Stimulated activated CD8-positive, alpha-beta memory T cell treated with anti-CD3 and anti-CD28 coated beads, Interleukin-4, amount 100 ng/mL, for 1 hour (primary cell): Measurements from ENCODE around the gene RXFP1.

ENCODE experiments used
- DNase-seq, 2 donors: peaks; one replicate each; pipeline ENCODE4 v3.0.0-alpha.2; 2020; ENCODE audit warnings: low read depth in 2 of 2, low spot score in 1 of 2

The RXFP1 gene

DNA sequence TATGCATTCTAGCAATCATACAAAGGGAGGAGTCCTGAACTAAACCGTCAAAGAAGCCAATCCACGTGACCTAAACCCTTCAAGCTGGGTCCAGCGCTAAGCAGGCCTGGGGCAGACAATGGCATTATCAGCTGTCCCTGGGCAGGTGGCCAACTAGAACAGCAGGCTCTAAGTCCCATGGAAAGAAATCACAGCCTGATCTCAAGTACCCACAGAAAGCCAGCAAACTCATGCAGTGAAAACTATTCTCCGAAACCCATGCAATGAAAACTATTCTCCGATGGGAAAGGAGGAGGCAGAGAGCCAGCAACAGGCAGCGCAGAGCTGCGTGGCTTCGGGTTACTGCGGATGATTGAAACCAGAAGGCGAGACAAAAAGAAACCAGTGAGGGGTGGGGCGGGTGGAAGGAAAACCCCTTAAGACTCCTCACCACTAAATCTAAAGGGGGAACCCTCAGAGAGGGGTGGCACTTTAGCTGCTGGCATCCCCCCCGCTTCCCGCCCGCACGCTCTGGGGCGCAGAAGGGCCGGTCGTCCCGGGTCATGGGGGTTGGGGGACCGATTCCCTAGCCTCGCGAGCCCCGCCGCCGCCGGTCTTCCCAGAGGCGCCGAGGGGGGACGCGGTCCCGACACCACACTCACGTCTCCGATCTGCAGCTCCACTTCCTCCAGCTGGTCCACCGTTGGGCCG is 149.4 kb downstream of the RXFP1 start:
- peak; percentile 10 to 13 for DNase-seq

DNA sequence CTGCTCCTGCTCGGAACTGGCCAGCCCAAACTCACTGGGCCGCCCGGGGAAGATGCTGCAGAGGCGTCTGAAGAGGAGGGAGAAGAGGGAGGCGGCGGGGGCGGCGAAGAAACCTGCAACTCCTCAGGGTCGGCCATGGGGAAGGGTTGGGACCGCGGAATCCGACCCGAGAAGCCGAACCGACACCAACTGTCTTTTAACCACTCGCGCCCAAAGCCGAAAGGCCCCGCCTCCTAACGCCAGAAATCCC is 149.9 kb downstream of the RXFP1 start, which contains the start of gene C4orf46:
Gene C4orf46 (minus strand): TSS at position 223 of the 250 bp plus-strand sequence. CDS start 86 bp downstream, at position 137.
- no peak for DNase-seq

DNA sequence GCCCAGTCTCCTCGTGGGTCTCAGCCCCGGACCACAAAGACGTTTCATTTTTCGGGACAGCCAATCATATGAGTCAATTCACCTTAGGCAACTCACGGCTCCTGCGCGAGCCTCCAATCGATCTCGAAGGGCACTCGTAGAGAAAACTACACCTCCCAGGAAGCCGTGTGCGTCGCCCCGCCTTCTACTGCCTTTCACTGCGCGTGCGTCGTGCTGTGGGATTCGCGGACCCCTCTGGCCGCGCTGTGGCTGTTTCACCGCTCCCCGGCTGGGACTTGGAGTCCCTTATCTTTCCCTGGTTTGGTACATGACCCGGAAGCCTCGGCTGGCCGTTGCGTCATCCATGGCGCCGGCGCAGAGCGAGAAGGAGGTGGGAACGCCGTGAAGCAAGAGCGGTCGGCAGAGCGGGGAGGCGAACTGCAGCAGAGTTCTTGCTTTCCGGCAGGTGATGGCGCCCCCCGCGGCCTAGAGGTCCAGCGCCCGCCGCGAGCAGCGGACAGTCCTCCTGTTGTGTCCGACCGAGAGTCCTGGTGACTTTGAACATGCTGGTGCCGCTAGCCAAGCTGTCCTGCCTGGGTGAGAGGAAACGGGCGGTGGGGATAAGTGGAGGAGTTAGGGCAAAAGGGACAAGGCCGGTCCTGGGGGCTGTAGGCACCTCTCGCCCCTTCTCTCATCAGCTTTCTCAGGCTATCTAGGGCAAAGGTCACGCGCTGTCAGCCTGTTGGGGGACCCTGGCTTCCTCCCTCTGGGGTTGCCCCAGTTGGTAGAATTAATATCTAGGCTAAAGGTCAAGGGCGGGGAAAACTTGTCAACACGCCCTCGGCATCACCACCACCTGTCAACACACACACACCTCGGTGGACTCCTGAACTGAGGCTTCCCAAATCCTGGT is 150.5 kb downstream of the RXFP1 start, which contains the start of gene ETFDH:
Gene ETFDH (plus strand): TSS at position 382 of the 892 bp plus-strand sequence. CDS start 161 bp downstream, at position 543.
- DNase-seq = peak; percentile 93 to 97

DNA sequence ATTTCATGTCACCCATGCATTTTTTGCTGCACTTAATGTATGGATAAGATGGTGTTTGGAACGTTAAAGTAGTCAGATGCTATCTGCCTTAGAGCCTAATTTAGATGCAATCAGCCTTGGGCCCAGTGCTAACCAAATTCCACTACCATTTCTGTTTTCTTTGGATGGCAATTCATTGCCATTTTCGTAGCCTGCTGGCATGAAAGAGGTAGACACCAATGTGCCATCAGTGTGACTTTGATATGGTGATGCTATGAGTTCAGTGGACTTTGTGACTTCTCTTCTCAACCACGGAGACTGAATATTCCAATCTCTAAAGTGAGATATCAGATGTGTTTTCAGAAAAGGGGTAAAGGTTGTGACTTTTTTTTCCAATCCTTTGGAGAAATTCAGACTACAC is 152.0 kb downstream of the RXFP1 start:
- no peak for DNase-seq

DNA sequence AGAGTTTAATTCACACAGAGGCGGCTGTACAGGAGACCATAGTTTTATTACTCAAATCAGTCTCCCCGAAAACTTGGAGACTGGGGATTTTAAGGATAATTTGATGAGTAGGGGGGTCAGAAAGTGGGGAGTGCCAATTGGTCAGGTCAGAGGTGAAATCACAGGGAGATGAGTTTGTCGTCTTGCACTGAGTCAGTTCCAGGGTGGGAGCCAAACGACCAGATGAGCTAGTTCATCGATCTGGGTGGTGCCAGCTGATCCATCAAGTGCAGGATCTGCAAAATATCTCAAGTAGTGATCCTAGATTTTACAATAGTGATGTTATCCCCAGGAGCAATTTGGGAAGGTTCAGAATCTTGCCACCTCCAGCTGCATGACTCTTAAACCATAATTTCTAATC is 154.4 kb downstream of the RXFP1 start:
- DNase-seq = no peak

DNA sequence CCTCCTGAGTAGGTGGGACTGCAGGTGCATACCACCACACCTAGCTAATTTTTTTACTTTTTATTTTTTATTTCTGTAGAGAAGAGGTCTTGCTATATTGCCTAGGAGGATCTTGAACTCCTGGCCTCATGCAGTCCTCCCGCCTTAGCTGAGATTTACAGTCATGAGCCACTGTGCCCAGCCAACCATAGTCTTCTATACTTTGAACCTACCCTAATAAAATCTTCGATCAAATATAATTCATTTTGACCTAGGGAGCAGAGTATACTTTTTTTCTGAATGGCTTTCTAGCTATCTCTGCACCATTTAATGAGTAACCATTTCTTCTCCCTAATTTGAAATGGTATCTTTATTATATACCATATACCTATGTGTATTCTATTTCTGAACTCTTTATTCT is 157.1 kb downstream of the RXFP1 start:
- DNase-seq = no peak

DNA sequence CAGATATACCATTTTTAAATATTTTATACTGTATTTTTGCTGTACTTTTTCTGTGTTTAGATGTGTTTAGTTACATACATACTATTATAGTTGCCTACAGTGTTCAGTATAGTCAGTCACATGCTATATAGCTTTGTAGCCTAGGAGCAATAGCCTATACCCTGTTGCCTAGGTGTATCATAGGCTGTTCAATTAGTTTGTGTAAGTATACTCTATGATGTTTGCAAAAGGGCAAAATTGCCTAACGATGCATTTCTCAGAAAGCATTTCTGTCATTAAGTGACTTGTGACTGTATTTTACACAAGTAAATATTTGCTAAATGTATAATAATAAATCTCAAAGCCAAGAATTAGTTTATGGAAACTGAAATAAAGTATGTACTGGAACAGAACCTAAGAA is 159.9 kb downstream of the RXFP1 start:
- no peak for DNase-seq

DNA sequence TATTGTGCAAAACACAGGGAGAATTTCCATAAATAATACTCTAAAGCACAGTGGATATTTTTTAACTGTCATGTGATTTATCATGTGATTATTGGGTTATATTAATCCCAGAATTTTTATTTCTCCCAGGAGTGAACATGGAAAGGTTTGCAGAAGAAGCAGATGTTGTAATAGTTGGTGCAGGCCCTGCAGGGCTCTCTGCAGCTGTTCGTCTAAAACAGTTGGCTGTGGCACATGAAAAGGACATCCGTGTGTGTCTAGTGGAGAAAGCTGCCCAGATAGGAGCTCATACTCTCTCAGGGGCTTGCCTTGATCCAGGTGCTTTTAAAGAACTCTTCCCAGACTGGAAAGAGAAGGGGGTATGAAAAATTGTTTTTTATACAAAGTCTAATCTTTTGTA is 160.4 kb downstream of the RXFP1 start:
- DNase-seq = no peak

DNA sequence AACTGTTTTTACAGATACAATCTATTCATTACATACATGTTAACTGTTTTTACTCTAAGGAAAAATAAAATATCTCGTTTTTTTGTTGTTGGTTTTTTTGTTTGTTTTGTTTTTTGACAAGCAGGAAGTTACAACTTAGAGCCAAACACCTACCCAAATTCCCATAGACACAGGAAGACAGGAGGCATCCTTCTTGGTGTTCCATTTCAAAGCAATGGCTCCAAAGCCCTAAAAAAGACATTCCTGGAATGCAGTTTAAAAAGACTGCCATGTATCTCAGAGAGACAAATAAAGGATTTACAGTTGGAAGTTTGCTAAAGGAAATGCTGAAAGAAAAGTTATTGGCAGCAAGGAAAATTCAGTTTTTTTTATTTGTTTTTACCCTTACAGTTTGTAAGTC is 167.1 kb downstream of the RXFP1 start:
- no peak for DNase-seq
